GM23338 (cell line): ENCODE data around the gene RPS21. TPM values are rescaled to one million over a fixed set of nuclear protein-coding genes. Genes with fewer than 3 reads are reported as not detected.
A peak's percentile ranks its signal among the peaks of the same experiment; 100 is the strongest.

ENCODE experiments used
- ATAC-seq: fragments of 200-7000 bp; cut with Tn5 transposase; 3 replicates; pipeline ENCODE4 v1.9.1; 2020
- DNase-seq: peaks from one replicate; pipeline ENCODE4 v3.0.0-alpha.2; 2015; ENCODE audit warnings: low spot score
- H2AFZ ChIP-seq: fragments of 200-600 bp; sonication (generic); 2 replicates; pipeline ENCODE4 v1.8.0; 2016; ENCODE audit warnings: antibody characterized with exemption, mild to moderate bottlenecking, moderate library complexity
- H3F3A ChIP-seq: fragments of 200-600 bp; sonication (generic); replicated peaks from 2 replicates; pipeline ENCODE4 v1.8.0; 2017; ENCODE audit warnings: antibody characterized with exemption, mixed run types, low read depth
- H3K27ac ChIP-seq: fragments of 200-600 bp; sonication (generic); 2 replicates; pipeline ENCODE4 v1.6.1; 2016; ENCODE audit warnings: low read depth
- H3K27me3 ChIP-seq: fragments of 200-600 bp; sonication (generic); 2 replicates; pipeline ENCODE4 v1.8.0; 2016; ENCODE audit warnings: mild to moderate bottlenecking, mixed run types, moderate library complexity; ENCODE audit not compliant: insufficient read depth
- H3K36me3 ChIP-seq: fragments of 200-600 bp; sonication (generic); 2 replicates; pipeline ENCODE4 v1.8.0; 2016; ENCODE audit warnings: mild to moderate bottlenecking; ENCODE audit not compliant: insufficient read depth
- H3K4me1 ChIP-seq: fragments of 200-600 bp; sonication (generic); 2 replicates; pipeline ENCODE4 v1.8.0; 2016; ENCODE audit warnings: mild to moderate bottlenecking, moderate library complexity; ENCODE audit not compliant: insufficient read depth
- H3K4me2 ChIP-seq: fragments of 200-600 bp; sonication (generic); 2 replicates; pipeline ENCODE4 v1.7.1; 2017; ENCODE audit warnings: mixed run types
- H3K4me3 ChIP-seq: fragments of 200-600 bp; sonication (generic); 2 replicates; pipeline ENCODE4 v1.6.1; 2016; ENCODE audit warnings: mixed run types
- H3K79me2 ChIP-seq: fragments of 200-600 bp; sonication (generic); replicated peaks from 2 replicates; pipeline ENCODE4 v1.8.0; 2017; ENCODE audit warnings: mild to moderate bottlenecking; ENCODE audit not compliant: insufficient read depth
- H3K9me2 ChIP-seq: fragments of 200-600 bp; sonication (generic); 2 replicates; pipeline ENCODE4 v1.8.0; 2017; ENCODE audit not compliant: insufficient read depth
- H4K20me1 ChIP-seq: fragments of 200-600 bp; sonication (generic); replicated peaks from 2 replicates; pipeline ENCODE4 v1.8.0; 2017; ENCODE audit warnings: mild to moderate bottlenecking; ENCODE audit not compliant: insufficient read depth
- H3K27ac Mint-ChIP-seq: 2 replicates; pipeline ENCODE4 v1.8.0; 2020; ENCODE audit warnings: inconsistent platforms, mild to moderate bottlenecking, moderate library complexity, mixed read lengths
- H3K27me3 Mint-ChIP-seq: 3 replicates; pipeline ENCODE4 v1.8.0; 2022; ENCODE audit warnings: low read depth, mild to moderate bottlenecking, moderate library complexity, mixed read lengths, inconsistent platforms; ENCODE audit not compliant: insufficient read depth, poor library complexity
- H3K36me3 Mint-ChIP-seq: 3 replicates; pipeline ENCODE4 v1.8.0; 2021; ENCODE audit warnings: low read depth, mild to moderate bottlenecking, inconsistent platforms, moderate library complexity, mixed read lengths
- H3K4me1 Mint-ChIP-seq: 3 replicates; pipeline ENCODE4 v1.8.0; 2020; ENCODE audit warnings: mild to moderate bottlenecking, inconsistent platforms, mixed read lengths
- H3K4me3 Mint-ChIP-seq: 3 replicates; pipeline ENCODE4 v1.8.0; 2021; ENCODE audit warnings: moderate library complexity, mild to moderate bottlenecking, inconsistent platforms, mixed read lengths
- H3K9me3 Mint-ChIP-seq: 3 replicates; pipeline ENCODE4 v1.8.0; 2020; ENCODE audit warnings: moderate library complexity, mild to moderate bottlenecking, inconsistent platforms, mixed read lengths
- EZH2phosphoT487 ChIP-seq: fragments of 200-600 bp; sonication (generic); IDR thresholded peaks from one replicate; pipeline ENCODE4 v1.8.1; 2018; ENCODE audit warnings: antibody characterized with exemption; ENCODE audit not compliant: unreplicated experiment
- POLR2AphosphoS5 ChIP-seq: IDR thresholded peaks from 2 replicates; pipeline ENCODE4 v1.6.1; 2016; ENCODE audit warnings: antibody characterized with exemption, low read depth
- ZNF114 ChIP-seq: fragments of 250-450 bp; sonication (Bioruptor Pico); IDR thresholded peaks from 2 replicates; pipeline ENCODE4 v1.5.0; 2020; ENCODE audit warnings: mild to moderate bottlenecking, moderate library complexity
- ZNF331 ChIP-seq: fragments of 250-450 bp; sonication (Bioruptor Pico); IDR thresholded peaks from 2 replicates; pipeline ENCODE4 v1.5.0; 2020; ENCODE audit warnings: low read depth, mild to moderate bottlenecking, moderate library complexity
- ZNF462 ChIP-seq: fragments of 250-450 bp; sonication (Bioruptor Pico); IDR thresholded peaks from 2 replicates; pipeline ENCODE4 v1.5.0; 2020; ENCODE audit warnings: mild to moderate bottlenecking, moderate library complexity
- polyA plus RNA-seq: library from polyadenylated mRNA; unstranded; fragments of >200 nt; fragmentation: Nextera tagmentation; extraction: Ambion mirVana; gene quantifications from 2 replicates; pipeline ENCODE4 v1.2.1, GENCODE V29; 2016
- total RNA-seq: library from RNA; depleted of rRNA; stranded (reverse); fragments of >200 nt; shearing (Covaris generic); gene quantifications from 2 replicates; pipeline ENCODE4 v1.2.3, GENCODE V29; 2014
- TF ChIP-seq, protein P1 (sequence below): IDR thresholded peaks from 2 replicates; pipeline ENCODE4 v1.6.1; 2016; ENCODE audit warnings: antibody characterized with exemption

RPS21 gene
- total and polyA plus RNA-seq, 2 experiments from 2014 or later: 759 to 2,298 TPM

GRCh38 chr20:62362590-62362940 lies 24.3 kb upstream of the RPS21 start (continued):
- TF ChIP-seq ZNF462 (CRISPR knock-in tag): no peak

DNA sequence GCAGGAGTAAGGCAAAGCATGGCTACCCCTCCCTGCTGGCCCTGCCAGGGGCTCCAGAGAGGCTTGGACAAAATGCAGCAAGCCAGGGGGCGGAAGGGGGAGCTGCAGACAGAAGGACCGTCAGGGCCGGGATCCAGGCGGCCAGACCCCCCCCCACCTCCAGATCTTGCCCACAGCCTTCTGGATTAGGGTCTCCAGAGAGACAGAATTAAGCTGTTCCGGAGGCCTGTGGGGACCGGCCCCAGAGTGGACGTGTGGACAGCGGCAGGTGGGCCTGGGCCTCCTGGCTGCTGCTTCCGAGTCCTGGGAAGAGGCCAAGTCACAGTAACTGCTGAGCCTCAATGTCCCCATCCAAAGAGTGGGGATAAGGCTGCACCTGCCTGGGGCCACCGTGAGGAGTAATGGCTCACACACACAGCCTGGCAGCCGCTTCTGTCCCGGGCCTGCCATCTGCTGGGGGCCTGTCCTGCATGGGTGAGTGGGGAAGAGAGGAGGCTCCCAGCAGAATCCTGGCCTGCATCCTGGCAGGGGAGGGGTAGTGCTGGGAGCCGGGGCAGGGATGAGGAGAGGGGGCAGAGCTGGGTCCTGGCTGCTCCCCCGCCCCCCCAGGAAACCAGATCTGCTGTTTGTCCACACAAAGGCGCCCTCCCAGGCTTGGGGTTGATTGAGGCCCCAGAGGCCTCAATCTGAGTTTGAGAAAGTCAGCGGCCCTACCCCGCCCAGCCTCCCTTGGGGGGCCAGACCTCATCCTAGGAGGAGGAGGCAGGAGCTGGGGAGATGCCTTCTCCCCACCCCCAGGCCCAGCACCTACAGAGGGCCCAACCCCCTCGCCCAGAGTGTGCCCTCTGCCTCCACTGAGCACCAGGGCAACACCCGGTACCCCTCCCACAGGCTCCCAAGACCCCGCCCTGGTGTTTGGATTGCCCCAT lies 23.6 kb upstream of the RPS21 start:
- Histone ChIP-seq H3K27me3 (no peaks in the 10 kb centered on the region), H3K36me3 (no peaks in the 10 kb centered on the region), H3K9me2 (no peaks in the 10 kb centered on the region), H3K4me3 (peak overlapping the region; percentile 28; the same call in 1 of the 2 replicates), H3K4me1 (peaks cover 51% of the 10 kb centered on the region), H3K4me2 (peak overlapping the region; percentile 97), H4K20me1 (peaks cover 6% of the 10 kb centered on the region), H3K79me2 (peaks cover 75% of the 10 kb centered on the region), H3F3A (peaks cover 30% of the 10 kb centered on the region), H3K27ac (peak overlapping the region; percentile 99), H2AFZ (no peak overlapping the region)
- Mint-ChIP-seq H3K9me3 (no peaks in the 10 kb centered on the region), H3K4me1 (peaks cover 47% of the 10 kb centered on the region), H3K27ac (peak overlapping the region; percentile 94), H3K36me3 (peaks cover 3% of the 10 kb centered on the region; the same call in 1 of the 3 replicates), H3K27me3 (peaks cover 18% of the 10 kb centered on the region), H3K4me3 (no peak overlapping the region; the same call in 1 of the 3 replicates)
- ATAC-seq (no peak), DNase-seq (peak; percentile 63)
- no peak for TF ChIP-seq ZNF114 (CRISPR knock-in tag)
- TF ChIP-seq ZNF331: no peak
- TF ChIP-seq EZH2phosphoT487: no peak
- TF ChIP-seq ZNF462 (CRISPR knock-in tag): no peak
- no peak for TF ChIP-seq POLR2AphosphoS5
- TF ChIP-seq, protein P1, sequence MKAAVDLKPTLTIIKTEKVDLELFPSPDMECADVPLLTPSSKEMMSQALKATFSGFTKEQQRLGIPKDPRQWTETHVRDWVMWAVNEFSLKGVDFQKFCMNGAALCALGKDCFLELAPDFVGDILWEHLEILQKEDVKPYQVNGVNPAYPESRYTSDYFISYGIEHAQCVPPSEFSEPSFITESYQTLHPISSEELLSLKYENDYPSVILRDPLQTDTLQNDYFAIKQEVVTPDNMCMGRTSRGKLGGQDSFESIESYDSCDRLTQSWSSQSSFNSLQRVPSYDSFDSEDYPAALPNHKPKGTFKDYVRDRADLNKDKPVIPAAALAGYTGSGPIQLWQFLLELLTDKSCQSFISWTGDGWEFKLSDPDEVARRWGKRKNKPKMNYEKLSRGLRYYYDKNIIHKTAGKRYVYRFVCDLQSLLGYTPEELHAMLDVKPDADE: no peak
